ENCODE measurements around the gene PSAPL1.

The PSAPL1 gene

DNA sequence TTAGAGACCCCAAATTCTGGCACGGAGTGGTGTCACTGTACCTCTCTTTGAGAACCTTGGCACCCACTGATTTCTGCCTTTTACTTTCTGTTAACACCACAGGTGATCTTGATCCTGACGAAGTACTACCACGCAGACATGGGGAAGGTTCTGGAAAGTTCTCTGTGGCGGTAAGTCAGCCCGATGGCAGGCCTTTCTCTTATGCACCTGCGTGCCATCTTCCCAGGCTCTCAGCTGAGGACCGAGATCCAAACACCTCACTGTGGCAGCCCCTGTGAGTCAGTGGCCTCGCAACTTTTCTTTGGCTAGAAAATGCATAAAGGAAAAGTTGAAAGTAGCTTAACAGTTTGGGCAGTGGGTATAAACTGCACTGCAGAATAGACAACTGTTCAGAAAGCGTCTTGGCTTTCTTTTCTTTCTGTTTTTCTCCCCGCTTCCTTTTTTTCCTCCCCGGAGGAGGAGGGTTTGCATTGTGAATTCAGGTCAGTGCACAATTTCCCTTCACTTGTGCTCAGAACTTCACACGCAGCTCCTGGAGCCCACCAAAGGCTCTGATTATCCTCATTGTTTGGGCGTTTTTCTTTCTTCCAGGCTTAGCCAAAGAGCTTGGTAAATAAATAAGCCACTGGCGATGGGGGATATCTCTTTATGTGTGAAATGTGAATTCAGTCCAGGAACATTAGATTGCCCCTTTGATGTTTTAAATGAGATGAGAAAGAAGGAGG is 38.4 kb downstream of the PSAPL1 start:
- DNase-seq (ENCODE audit: low spot score): no peak

DNA sequence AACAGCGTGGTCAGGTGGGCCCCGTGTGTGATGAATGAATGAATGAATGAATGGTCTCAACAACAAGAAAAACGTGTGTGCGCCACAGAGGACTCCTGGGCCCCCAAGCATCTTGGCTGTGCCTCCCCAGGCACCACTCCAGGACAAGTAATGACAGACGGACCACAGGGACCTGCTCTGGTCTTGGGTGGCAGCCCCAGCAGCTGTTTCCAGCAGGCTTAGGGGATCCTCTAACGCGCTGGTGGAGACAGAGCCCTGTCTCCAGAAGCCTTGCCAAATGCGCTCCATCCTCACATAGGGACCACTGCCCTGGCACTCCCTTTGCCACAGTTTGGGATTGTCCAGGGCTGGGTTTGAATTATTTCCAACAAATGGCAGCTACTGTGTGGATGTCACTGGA is 39.1 kb downstream of the PSAPL1 start:
- DNase-seq (ENCODE audit: low spot score): no peak

DNA sequence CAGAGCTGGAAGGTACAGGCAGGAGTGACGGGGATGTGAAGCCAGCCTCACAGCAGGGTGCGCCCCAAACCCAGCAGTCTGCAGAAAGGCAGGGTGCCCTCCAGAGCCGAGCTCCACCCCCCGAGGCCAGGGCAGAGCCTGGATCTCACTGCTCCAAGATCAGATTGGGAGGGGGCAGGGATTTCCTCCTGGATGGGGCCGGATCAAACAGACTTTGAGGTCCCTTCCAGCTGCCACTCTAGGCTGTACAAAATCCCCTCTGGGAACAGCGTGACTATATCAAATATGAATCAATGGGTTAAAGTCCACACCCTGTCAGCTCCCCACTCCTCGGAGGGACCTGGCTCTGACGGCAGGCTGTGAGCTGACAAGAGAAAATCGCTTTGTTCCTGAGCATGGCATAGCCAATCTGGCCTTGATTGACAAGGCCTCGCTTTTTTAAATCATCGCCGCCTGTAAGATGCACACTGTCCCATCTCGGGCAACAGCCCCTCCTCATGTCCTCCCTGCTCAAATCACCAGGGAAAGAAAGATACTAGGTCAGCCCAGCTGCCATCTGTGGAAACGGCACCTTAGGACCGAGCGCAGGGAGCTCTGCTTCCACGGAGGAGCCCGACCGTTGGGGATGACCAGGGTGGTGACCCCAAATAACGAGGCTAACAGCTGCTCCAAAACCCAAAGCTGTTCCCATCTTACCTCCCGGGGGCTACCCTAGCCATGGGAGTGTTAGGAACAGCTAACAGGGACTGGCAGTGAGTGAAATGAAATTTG is 39.9 kb downstream of the PSAPL1 start:
- DNase-seq (ENCODE audit: low spot score): no peak

DNA sequence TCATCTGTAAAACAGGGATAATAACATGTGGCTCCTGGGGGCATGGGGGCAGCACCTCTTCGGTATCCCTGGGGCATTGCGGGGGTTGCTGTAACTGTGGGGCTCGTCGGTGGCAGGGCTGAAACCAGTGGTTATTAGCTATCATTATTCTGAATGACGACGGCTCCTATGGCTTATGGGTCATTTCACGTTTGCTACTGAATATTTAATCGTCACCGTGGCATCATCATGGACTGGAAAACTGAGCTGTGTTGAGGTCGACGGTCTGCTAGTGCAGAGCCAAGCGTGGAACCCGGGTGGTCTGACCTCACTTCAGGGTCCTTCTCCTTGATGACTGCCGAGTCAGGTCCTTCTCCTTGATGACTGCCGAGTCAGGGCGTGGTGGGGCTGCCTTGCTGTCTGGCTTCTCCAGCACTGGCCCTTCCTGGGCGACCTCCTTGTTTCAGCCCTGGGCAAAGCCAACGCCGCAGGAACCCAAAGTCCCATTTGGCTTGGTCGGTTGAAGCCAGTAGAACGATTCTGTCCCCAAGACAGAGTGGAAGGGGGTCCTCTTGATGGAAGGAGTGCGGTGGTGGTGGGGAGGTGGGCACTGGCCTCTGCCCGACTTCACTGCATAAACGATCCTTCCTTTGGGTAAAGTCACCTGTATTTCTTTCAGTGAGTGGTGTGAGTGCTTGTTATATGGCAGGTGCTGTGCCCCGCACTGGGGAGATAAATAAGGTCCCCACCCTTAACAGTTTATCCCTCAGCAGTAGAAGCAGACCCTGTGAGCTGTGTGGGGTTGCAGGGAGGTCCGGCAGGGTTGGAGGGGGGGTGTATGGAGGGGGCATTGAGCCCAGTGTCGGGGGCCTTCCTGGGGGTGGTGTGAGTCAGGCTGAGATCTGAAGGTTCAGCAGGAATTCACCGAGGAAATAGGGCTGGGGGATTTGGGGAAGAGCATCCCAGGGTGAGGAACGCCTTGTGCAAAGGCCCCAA is 40.8 kb downstream of the PSAPL1 start:
- no peak for DNase-seq (ENCODE audit: low spot score)

DNA sequence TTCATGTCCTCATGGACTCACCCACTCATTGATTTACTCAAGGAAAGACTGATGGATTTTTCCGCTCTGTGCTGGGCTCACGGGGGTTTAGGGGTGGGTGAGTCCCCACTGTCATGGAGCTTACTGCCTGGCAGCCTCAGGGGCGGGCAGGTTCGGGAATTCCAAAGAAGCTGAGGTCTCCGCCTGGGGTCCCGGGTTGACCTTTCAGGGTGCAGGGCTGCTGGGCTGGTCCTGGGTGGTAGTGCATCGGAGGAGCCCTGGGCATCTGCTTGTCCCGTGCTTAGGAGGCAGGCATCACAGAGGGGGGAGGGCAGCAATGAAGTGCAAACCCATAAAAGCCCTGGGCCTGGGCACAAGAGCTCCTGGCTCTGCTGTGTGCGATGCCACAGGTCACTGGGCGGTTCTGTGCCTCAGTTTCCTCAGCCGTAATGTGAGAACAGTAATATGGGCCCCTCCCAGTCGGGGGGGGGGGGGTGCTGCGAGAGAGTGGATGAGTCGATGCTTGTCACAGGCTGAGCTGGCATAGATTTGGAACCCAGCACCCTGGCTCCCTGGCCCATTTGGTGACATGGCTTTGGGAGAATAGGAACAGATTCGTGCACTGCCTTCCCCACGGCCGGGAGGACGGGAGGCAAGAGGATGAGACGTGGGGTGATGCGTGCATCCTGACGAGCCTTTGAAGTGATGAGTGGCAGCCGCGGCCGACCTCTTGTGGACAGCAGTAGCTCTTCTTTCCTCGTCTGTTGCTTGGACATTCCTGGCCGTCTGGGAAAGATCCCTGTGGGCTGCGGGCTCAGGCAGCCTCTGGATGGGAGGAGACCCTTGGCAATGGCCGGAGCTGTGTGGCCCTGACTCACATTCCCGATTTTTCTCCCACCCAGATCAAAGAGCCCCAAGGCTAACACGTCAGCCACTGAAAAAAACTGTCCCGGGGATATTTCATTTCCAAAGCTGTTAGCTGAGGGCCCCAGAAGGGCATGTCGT is 42.0 kb downstream of the PSAPL1 start:
- no peak for DNase-seq (ENCODE audit: low spot score)

DNA sequence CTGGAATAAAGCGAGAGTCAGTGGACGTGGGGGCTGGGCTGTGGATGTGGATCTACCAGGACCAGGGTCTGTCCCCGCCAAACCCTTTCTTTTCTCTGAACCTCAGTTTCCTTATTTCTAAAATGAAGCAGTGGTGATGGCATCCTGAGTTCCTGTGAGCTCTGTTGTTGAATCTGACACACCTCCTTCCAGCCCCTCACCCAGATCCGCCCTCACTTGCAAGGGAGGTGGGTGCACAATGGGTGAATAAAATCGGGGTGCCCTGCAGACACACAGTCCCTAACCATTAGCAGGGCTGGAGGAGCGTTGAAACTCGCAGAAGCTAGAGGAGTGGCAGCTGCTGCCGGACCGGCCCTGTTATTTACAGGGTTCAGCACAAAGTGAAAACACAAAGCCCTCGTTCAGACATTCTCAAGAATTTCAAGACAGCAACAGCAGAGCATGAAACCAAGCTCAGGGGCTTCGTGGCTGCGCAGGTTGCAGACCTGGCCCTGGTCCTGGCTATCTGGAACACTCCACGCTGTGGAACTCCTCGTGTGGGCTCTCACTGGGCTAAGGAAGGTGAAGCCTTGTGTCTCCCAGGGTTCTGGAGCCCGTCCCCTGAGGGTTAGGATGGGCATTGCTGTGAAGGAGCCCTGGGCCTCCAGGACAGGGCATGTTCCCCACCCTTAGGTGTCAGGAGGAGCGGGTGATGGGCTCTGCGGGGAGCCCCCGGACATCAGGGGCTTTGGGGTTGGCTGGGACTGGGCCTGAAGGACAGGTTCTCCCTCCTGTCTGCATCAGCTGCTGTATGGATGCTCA is 42.9 kb downstream of the PSAPL1 start:
- no peak for DNase-seq (ENCODE audit: low spot score)

DNA sequence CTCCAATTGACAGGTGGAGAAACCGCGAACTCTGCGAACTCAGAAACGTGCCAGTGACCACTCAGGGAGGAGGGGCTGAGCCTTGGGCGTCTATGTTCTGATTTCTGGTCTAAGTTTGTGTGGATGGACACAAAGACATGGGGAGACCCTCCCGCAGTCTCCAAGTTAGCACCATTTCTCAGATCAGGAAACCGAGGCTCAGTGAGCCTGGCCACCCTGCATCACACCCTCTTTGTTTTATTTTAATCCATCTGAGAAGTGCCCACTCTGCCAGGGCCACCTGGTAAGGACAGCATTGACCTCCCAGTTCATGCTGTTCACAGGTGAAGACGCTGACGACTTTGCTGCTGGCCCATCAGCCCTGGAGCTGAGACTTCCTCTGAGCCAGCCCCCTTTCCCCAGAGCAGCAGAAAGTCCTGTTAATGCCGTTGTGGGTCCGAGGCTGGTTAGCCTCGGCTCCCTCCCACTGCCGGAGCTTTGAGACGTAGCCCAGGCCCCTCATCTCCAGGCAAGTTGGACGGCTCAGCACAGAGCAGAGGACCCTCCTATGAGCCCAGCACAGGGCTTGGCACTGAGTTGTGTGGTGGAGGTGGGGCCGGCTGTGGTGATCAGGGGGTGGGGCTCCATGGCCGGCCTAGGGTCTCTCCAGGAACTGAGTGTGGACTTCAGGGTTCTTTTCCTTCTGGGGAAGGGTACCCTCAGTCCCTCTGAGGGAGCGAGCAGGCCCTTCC is 43.7 kb downstream of the PSAPL1 start:
- DNase-seq (ENCODE audit: low spot score): no peak

DNA sequence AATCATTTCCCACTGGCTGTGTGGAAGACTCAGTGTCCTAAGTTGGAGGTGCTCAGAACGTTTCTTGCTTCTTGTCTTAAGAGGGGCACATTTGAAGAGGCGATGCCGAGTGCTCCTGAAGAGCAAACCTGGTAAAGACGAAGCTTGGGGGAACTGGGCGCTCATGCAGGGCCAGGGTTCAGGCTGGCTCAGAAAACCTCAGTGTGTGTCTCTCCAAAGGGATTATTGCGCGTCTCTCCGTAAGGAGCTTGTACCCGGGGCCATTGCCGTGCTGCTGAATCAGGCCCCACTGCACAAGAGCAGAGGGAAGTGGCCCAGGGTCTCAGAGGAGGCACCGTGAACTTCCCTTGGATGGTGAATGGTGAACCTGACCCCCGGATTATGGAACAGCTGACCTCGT is 44.4 kb downstream of the PSAPL1 start:
- DNase-seq (ENCODE audit: low spot score): no peak

DNA sequence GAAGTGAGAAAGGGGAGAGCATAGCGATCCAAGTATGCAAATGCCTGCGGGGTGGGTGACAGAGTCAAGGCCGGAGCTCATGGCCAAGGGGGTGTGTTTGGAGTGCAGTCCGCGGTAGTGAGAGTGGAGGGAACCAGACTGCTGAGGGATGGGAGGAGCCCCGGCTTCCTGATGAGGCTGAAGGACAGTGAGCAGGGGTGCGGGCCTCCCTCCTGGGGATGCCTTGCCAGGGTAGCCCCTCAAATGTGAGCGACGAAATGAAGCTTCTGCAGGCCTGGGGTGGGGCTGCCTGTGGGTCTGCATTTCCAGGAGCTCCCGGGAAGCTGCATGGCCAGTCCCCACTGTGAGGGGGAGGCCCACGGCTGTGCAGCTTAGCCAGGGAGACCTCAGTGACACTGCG is 45.0 kb downstream of the PSAPL1 start:
- DNase-seq (ENCODE audit: low spot score): no peak

DNA sequence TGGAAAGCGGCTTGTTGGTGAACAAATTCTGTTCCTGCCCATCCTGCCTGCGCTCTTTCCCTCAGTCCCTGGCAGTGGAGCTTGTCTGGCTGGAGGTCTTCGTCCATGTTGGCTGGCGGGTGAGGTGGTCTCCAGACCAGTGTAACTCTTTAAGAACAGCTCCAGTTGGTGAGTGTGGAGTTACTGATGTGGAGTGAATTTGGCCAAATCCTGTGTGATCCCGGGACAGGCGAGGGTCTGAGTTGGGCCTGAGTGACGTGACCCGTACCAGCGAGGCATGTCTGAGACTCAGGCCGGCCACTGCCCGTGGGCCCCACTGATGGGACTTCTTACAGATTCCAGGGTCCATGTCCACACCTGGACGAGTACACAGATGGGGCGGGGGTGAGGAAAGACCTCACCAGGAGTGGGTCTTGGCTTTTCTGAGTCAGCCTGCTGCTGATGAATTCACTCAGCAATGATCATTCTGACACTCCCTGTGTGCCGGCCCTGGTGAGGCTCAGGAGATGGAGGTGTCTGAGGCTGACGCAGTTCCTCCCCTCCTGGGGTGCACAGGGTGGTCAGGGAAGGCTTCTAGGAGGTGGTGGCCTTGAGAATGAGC is 45.5 kb downstream of the PSAPL1 start:
- no peak for DNase-seq (ENCODE audit: low spot score)

DNA sequence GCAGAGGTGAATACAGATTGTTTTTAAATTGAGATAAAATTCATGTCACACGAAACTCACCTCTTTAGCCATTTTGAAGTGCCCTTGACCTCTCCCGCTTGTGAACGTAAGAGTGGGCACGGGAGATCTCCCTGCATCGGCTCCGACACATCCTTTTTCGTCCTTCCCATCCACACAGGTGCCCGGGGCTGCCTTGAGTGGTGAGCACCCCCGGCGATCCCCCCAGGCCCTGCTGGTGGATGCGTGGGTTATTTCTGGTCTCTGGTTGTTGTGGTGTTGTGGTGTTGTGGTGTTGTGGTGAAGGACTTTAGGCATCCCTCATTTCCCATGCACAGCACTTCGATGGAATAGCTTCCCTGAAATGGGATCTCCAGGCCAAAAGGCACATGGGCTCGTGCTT is 46.1 kb downstream of the PSAPL1 start:
- DNase-seq (ENCODE audit: low spot score): no peak

DNA sequence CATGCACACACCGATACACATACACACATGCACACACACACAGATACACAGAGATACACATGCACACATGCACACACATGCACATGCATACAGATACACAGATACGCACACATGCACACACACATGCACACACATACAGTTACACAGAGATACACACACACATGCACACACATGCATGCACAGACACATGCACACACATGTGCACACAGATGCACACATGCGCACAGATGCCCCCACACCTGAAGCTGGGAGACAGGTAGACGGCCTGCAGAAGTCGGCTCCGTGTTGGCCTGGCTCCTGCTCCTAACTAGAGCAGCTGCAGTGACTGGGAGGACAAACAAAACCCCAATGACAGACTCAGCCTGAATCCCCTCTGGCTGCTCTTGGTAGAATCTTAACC is 46.8 kb downstream of the PSAPL1 start:
- DNase-seq (ENCODE audit: low spot score): no peak

DNA sequence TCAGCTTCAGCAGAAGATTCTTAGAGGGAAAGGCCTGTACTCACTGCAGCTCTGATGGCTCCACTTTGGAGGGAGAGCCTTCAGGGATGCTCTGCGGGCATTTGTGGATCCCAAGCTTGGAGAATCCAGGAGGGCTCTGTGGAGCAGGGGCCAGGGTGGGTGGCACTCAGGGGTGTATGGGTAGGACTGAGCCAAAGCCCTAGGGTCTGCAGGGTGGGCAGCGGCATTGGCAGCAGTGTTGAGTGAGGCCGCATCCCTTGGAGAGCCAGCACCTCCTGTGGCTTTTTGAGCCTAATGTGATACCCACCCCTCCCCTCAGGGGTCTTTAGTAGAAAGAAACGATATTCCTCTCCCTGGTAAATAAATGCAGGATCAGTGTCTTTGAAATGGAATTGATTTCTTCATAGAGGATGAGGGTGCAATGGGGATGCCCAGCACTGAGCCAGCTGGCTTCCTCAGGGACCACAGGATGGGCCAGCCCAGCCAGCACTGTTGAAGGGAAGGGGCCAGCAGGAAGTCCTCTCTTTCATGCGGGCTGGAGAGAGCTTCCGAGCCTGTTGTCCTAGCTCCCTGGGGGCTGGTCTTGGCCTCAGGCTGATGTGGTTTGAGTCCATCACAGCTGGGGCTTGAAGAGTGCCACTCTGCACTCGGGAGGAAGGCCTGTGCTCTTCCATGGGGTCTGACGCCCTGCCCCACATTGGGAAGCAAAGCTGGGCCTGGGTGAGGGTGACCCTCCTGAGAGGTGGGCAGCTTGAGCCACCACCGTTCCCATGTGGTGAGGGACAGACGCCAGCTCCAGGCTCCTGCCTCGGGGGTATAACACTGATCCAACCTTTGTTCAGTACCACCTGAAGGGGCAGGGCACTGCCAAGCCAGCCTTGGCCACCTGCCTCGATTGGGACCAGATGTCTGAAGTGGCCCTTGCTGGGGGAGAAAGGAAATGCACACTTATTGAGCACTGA is 49.5 kb downstream of the PSAPL1 start:
- no peak for DNase-seq (ENCODE audit: low spot score)

DNA sequence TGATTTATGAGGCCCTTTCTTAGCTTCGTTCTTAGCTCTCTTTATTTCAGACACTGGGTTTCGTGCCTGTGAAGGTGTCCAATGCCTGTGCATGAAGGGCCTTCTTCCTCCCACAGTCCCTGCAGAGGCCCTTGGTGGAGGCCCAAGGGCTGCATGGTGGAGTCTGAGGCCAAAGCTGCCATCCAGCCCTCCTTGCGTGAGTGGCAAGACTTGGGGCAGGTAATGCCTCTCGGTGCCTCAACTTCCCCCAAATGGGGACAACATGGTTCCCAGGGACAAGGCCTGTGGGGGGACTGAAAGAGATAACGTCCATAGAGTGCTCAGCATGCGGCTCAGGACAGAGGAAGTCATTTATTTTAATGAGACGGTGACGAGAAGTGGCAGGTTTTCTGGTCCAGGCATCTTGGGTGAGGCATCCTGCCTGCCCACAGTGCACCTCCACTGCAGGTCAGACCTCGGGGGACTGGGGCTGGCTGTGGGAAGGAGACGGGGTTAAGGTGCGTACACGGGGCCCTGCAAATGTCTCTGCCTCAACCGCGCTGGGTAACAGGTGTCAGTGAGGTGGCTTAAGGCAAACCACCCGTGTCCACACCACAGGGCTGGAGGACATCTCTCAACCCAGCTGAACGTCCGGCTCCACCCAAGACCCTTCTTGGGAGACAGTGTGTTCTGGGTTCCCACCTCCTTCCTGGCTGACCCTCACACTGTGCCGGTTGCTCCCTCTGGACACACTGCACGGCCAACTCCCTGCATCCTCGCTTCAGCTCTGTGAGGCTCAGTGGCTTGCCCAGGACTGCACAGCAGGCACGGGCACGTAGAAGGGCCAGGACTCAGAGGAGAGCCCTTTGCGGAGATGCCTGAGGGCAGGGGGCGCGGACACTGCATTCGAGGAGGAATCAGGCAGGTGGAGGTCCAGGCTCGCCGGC is 50.5 kb downstream of the PSAPL1 start:
- no peak for DNase-seq (ENCODE audit: low spot score)

DNA sequence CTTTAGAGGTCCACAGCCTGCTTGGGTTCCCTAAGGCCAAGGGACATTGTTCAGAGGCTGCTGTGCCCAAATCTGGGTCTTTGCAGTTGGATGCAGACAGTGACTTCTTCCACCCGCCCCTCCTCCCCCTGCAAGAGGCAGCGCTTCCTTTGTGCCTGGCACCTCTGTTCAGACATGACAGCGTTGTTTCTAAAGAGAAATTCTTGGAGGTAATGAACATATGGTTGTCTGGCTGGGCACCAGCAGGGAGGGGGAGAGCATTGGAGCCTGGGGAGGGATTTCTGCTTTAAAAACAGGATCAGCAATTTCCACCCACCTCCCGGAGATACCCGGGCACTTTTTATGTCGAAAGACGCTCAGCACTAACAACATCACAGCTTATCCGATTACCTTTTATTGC is 51.5 kb downstream of the PSAPL1 start:
- DNase-seq (ENCODE audit: low spot score): no peak

DNA sequence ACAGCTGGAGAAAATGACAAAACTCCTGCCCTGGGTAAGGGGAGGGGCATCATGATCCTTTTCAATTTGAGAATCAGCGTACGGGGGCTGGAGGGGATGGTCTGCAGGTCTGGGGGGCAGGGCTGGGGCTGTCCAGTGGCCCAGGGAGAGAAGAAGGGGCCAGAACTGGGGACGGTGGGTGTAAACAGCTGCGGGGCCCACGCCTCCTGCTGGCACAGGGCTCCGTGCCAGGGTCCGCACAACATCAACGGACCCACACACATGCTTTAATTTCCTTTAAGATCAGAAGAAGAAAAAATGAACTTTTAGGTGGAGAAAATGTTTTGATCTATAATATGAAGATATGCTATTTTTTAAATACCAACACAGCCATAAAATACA is 52.1 kb downstream of the PSAPL1 start:
- no peak for DNase-seq (ENCODE audit: low spot score)

All from CD4-positive, alpha-beta T cell treated with Interleukin-2 at 100 ng/mL for 4 hours (primary cell).